ENCODE results near the gene NTN4. TPM values are rescaled to one million over a fixed set of nuclear protein-coding genes. Genes with fewer than 3 reads are reported as not detected.

Gene NTN4
- total RNA-seq, 1 experiment from 2014 or later: 0.17 TPM

GRCh38 chr12:95622879-95623278, 167.7 kb downstream of the NTN4 start:
- H3K27ac ChIP-seq (ENCODE audit: insufficient read length, low read depth, low read length): no peak overlapping the region
- no peak overlapping the region for H3K23ac ChIP-seq (ENCODE audit: insufficient read length, low read depth, low read length)
- no peak overlapping the region for H3T11ph ChIP-seq (ENCODE audit: low read length)
- no peak overlapping the region for H2BK12ac ChIP-seq (ENCODE audit: insufficient read length, low read depth, low read length)
- H3K27me3 ChIP-seq (ENCODE audit: insufficient read depth, low read length): no peaks in the 10 kb centered on the region
- peaks cover 16 to 21% of the 10 kb centered on the region in 2 experiments for H3K4me1 Mint-ChIP-seq
- no peak overlapping the region for H2AFZ ChIP-seq (ENCODE audit: low read length)
- H2BK20ac ChIP-seq (ENCODE audit: low read depth, low read length, poor library complexity, severe bottlenecking): no peak overlapping the region
- H2AK5ac ChIP-seq (ENCODE audit: insufficient read length, low read length): no peak overlapping the region
- no peak for DNase-seq
- H3K4me2 ChIP-seq (ENCODE audit: insufficient read depth, insufficient read length, low read length): no peak overlapping the region
- no peaks in the 10 kb centered on the region for H3K23me2 ChIP-seq (ENCODE audit: insufficient read length, low read depth, low read length, poor library complexity, severe bottlenecking)
- H2BK15ac ChIP-seq (ENCODE audit: low read depth, low read length): no peak overlapping the region
- no peak overlapping the region for H4K91ac ChIP-seq (ENCODE audit: insufficient read length, low read depth, low read length)
- H2BK5ac ChIP-seq (ENCODE audit: insufficient read length, low read length): no peak overlapping the region
- H4K5ac ChIP-seq (ENCODE audit: insufficient read length, low read depth, low read length): no peak overlapping the region
- H3K9me3 ChIP-seq (ENCODE audit: control insufficient read depth, low read depth, low read length): no peaks in the 10 kb centered on the region
- H3K79me2 ChIP-seq (ENCODE audit: insufficient read depth, low read length): no peaks in the 10 kb centered on the region
- no peak overlapping the region for H4K8ac ChIP-seq (replicated peaks; ENCODE audit: insufficient read length, low read depth, low read length)
- no peaks in the 10 kb centered on the region for H3K27me3 Mint-ChIP-seq (ENCODE audit: low read depth)
- TF ChIP-seq CTCF (conservative IDR thresholded peaks at IDR 0.05): no peak
- WGBS (ENCODE audit: extremely low coverage, insufficient read length, low lambda C conversion rate): no CpG with 5 or more reads among the region's 3 CpGs
- no peaks in the 10 kb centered on the region for H3K9me3 Mint-ChIP-seq
- H3K56ac ChIP-seq (ENCODE audit: insufficient read length, low read depth, low read length): no peak overlapping the region
- H2BK120ac ChIP-seq (ENCODE audit: low read depth, low read length, poor library complexity, severe bottlenecking): peak overlapping the region; percentile 5
- no peaks in the 10 kb centered on the region for H3K79me1 ChIP-seq (ENCODE audit: insufficient read depth, low read depth, low read length, poor library complexity, severe bottlenecking)
- H3K27ac Mint-ChIP-seq: peak overlapping the region; percentile 13 to 84 (median 45); a peak in 6 of 7 replicates
- no peak overlapping the region; the same call in 1 of the 2 replicates for H3K4ac ChIP-seq (ENCODE audit: low read depth, low read length)
- H3K36me3 Mint-ChIP-seq (ENCODE audit: insufficient read depth in 1 of 3, low read depth in 3 of 3): no peaks in the 10 kb centered on the region
- H3K14ac ChIP-seq (ENCODE audit: insufficient read depth, low read length): no peak overlapping the region
- H3K4me1 ChIP-seq (ENCODE audit: insufficient read depth, low read length): no peaks in the 10 kb centered on the region; the same call in 1 of the 2 replicates
- no peaks in the 10 kb centered on the region for H4K20me1 ChIP-seq (ENCODE audit: control insufficient read depth, insufficient read depth, insufficient read length)
- H3K4me3 Mint-ChIP-seq: no peak overlapping the region
- no peak overlapping the region for H3K18ac ChIP-seq (ENCODE audit: insufficient read length, low read depth, low read length)
- no peak overlapping the region for H3K9ac ChIP-seq (ENCODE audit: extremely low read depth, insufficient read length, low read length)
